Measurements from ENCODE around the gene POMGNT1. TPM values are rescaled to one million over a fixed set of nuclear protein-coding genes. Genes with fewer than 3 reads are reported as not detected.

POMGNT1 gene
- total RNA-seq, 1 donor, result 43.2 TPM

DNA sequence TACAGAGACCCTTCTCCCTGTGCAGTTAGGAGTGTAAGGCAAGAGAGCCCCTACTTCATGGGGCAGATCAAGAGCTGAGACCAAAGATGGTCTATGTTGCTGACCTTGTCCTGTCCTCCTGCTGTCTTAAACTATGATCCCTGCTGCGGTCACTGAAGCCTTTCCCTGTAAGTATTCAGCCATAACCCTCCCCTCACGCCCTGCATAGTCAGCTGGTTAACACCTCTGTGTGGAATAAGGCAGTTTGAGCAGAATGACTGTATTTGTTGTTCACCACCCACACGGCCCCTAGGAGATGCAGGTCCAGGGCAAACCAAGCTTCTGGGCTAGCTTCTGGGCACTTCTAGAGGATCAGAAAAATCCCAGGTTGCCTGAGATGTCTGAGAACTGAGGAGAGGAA, 23.0 kb downstream of the POMGNT1 start:
- no peak overlapping the region for H3K4me3 ChIP-seq (ENCODE audit: low read depth, low read length)
- no peak for DNase-seq (ENCODE audit: low read depth)
- TF ChIP-seq, protein P1, sequence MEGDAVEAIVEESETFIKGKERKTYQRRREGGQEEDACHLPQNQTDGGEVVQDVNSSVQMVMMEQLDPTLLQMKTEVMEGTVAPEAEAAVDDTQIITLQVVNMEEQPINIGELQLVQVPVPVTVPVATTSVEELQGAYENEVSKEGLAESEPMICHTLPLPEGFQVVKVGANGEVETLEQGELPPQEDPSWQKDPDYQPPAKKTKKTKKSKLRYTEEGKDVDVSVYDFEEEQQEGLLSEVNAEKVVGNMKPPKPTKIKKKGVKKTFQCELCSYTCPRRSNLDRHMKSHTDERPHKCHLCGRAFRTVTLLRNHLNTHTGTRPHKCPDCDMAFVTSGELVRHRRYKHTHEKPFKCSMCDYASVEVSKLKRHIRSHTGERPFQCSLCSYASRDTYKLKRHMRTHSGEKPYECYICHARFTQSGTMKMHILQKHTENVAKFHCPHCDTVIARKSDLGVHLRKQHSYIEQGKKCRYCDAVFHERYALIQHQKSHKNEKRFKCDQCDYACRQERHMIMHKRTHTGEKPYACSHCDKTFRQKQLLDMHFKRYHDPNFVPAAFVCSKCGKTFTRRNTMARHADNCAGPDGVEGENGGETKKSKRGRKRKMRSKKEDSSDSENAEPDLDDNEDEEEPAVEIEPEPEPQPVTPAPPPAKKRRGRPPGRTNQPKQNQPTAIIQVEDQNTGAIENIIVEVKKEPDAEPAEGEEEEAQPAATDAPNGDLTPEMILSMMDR (IDR thresholded peaks at IDR 0.05; ENCODE audit: insufficient read depth, low read length), result no peak

DNA sequence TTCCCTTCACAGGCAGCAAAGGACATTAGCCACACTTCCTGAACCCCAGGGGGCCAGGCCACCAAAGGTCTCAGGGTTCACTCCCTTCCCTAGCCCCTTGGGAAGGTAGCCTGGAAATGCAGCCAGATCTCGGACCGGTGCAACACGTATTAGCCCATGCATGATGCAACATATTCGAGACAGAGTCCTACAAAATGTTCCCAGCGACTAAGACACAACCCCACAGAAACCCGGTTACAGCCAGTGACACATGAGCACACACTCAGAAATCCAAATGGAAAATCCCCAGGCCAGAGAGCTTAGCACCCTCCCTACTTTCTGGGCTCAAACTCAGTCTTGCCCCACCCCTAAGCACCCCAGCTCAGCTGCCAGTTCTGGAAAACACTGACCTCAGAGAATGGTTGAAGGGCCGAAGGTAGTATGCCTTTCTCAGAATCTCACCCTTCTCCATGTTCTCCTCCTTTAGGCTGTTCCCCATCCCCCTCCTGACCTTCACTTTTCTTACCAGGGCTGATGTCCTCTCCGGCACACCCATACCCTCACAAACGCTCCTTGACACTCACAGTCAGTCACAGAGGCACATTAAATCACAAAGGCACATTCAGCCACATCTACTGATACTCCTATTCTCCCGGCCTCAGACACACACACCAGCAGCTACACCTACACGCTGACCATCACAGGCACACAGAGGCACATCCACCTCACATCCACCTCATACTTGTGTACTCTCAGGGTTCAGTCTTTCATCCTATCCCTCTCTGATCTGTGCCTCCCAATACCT, 23.6 kb downstream of the POMGNT1 start, which contains the start of gene TSPAN1:
Gene TSPAN1, plus strand, starts transcription at position 640 of the 784 bp plus-strand sequence. CDS start 6,021 bp downstream, outside the sequence.
- peak; percentile 64 for DNase-seq (ENCODE audit: low read depth)
- H3K4me3 ChIP-seq (ENCODE audit: low read depth, low read length), result no peak within 1 kb of the TSS
- TF ChIP-seq, protein P1 (IDR thresholded peaks at IDR 0.05; ENCODE audit: insufficient read depth, low read length), result no peak

DNA sequence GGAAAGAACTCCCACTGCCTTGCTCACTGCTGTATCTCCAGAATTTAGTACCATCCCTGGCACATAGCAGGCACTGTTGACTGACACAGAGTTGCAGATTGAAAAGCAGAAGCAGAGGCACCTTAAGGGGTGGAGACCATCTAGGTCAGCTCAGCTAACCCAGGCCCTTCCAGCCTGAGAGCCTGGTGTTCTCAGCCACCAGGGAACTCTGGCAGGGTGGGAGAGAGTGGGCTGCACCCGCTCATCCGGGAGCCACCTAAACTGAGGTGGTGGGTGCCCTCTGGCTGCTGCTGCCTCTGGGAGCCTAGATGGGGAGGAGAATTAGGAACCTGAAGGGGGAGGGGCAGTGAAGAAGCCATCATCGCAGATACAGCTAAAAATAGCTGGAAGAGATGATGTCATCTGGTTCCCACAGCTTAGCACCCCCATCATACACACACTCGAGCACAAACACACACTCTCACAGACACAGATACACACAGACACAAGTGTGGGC, 24.8 kb downstream of the POMGNT1 start:
- DNase-seq (ENCODE audit: low read depth), result no peak
- H3K4me3 ChIP-seq (ENCODE audit: low read depth, low read length), result no peak overlapping the region
- TF ChIP-seq, protein P1 (IDR thresholded peaks at IDR 0.05; ENCODE audit: insufficient read depth, low read length), result no peak

DNA sequence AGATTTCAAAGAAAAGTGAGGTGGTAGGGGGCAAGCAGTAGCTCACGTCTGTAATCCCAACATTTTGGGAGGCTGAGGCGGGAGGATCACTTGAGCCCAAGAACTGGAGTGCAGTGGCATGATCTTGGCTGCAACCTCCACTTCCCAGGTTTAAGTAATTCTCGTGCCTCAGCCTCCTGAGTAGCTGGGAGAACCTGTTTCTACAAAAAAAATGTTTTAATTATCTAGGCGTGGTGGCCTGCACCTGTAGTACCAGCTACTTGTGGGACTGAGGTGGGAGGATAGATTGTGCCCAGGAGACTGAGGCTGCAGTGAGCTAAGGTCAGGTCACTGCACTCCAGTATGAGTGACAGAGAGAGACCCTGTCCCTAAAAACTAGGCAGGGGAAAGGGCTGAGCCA, 25.9 kb downstream of the POMGNT1 start:
- TF ChIP-seq, protein P1 (IDR thresholded peaks at IDR 0.05; ENCODE audit: insufficient read depth, low read length), result no peak
- no peak overlapping the region for H3K4me3 ChIP-seq (ENCODE audit: low read depth, low read length)

DNA sequence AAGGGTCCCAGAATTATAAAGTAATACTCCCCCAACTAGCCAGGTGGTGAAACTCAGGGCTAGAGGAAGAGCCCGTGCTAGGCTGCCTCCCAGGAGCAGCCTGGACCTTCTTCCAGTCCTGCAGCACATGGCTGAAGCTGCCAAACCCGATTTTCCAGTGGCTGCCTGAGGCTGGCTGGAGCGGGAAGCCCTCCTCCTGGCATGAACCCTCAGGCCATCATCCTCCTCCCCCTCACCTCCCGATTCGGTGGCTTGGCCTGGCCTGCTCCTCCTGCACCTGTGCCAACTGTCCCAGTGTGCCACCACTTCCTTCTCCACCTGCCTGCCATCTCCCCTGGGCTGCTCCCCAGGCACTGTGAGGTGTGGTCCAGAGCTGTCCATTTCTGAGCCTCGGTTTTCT, 26.4 kb downstream of the POMGNT1 start:
- no peak overlapping the region for H3K4me3 ChIP-seq (ENCODE audit: low read depth, low read length)
- TF ChIP-seq, protein P1 (IDR thresholded peaks at IDR 0.05; ENCODE audit: insufficient read depth, low read length), result no peak
- no peak for DNase-seq (ENCODE audit: low read depth)

More for the DNA sequence above, 25.9 kb downstream of the POMGNT1 start:
- no peak for DNase-seq (ENCODE audit: low read depth)

DNA sequence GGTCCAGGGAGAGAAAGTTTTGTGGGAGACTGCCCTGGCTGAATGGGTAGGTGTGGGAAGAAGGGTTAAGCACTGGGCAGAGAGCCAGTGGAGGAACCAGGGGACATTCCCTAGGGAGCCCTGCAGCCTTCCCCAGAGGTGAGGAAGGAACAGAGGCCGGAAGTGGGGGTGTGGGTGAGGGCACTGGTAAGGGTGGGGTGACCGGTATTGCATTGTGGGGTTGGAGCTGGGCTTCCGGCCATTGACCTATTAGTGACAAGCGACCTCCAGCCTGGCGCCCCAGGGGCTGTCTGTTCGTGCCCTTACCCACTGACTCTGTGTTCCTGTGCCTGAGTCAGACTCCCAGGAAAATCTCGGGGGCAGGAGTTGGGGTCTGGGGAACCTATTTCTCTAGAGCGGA, 26.9 kb downstream of the POMGNT1 start:
- no peak for DNase-seq (ENCODE audit: low read depth)
- H3K4me3 ChIP-seq (ENCODE audit: low read depth, low read length), result no peak overlapping the region
- TF ChIP-seq, protein P1 (IDR thresholded peaks at IDR 0.05; ENCODE audit: insufficient read depth, low read length), result no peak

Data from fibroblast of the aortic adventitia (primary cell).